Germinal center (tissue), 1 donor: ENCODE data around the gene RBM33.

Experiments used
- DNase-seq: peaks from one replicate; pipeline ENCODE4 v3.0.0; 2012; ENCODE audit warnings: mixed read lengths, low spot score

Gene RBM33

DNA sequence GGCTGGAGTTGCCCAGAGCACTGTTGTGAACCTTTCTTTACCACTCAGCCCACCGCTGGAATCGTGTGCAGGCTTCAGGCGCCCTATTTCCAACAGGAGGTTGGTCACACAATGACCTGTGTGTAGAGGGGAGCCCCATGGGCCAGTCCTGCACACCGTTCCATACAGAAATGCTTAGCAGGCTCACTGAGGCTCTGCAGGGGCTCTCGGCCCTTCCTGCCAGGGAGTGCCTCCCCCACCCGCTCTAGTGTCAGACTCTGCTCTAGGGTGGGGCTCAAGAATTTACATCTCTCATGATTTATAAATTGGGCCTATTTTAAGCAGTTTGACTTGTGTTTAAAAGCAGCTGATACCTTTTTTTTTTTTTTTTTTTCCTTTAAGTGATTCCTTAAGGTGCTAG lies 125.8 kb downstream of the RBM33 start:
- DNase-seq = no peak

GRCh38 chr7:155773531-155773930 lies 129.1 kb downstream of the RBM33 start:
- no peak for DNase-seq

DNA sequence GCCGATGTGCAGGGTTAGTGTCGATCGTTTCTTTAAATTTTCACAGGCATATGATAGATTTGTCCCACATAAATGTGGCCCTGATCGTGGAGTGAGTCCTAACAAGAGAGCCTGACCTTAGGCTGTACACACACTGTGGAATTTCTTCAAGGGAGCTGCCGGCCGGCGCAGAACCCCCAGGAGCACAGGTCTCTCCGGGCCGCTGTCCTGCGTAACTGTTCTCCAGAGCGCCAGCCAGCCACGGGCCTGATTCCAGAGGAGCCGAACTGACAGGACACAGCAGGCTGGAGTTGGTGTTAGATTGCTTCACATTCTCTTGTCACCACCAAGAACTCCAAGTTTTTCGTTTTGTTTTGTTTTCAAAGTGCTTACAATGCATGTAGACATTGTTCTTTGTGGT lies 130.5 kb downstream of the RBM33 start:
- no peak for DNase-seq

GRCh38 chr7:155775691-155776090 lies 131.2 kb downstream of the RBM33 start:
- DNase-seq = no peak

GRCh38 chr7:155776606-155777005 lies 132.1 kb downstream of the RBM33 start:
- no peak for DNase-seq

DNA sequence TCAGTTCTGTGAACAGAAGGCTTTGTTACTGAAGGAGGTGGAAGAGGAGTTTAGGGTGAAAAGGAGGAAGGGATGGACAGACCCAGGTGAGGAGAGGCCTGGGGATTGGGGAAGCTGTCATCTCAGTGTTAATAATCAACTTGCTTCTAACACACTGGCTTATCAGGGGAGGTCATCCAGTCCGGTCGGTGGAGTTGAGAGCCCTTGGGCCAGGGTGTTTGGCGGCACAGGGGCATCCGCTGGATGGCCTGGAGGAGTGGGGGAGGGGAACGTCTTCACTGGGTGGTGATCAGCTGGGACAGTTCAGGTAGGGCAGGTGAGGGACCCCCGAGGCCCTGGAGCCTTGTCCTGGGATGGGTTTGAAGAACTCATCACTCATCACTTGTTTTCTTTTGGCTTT lies 133.9 kb downstream of the RBM33 start:
- no peak for DNase-seq

- DNase-seq = no peak
Observed at GRCh38 chr7:155780884-155781283, 136.4 kb downstream of the RBM33 start.

DNA sequence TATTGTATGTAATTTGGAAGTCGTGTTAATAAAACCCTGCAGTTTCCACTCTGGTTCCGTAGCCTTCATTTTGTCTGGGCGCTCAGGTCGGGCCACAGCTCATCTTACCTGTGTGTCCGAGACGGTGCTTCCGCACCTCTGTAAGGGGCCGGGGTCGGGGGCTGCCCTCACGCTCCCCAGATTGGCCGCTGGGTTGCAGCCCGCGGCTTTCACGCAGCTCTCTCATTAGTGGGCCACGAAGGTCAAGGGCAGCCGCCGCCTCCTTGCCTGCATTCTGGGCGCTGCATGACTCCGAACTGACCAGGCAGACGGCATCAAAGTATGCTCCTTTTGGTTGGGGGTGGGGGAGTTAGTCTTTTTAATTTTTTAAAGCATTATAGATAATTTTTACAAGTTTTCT lies 137.0 kb downstream of the RBM33 start:
- no peak for DNase-seq

GRCh38 chr7:155782466-155782865 lies 138.0 kb downstream of the RBM33 start:
- no peak for DNase-seq

GRCh38 chr7:155785536-155785935 lies 141.1 kb downstream of the RBM33 start:
- no peak for DNase-seq

- no peak for DNase-seq
Observed at GRCh38 chr7:155786491-155786890, 142.0 kb downstream of the RBM33 start.

GRCh38 chr7:155787171-155787851 lies 142.8 kb downstream of the RBM33 start:
- DNase-seq = no peak

GRCh38 chr7:155788616-155789000 lies 144.1 kb downstream of the RBM33 start:
- DNase-seq = no peak

DNA sequence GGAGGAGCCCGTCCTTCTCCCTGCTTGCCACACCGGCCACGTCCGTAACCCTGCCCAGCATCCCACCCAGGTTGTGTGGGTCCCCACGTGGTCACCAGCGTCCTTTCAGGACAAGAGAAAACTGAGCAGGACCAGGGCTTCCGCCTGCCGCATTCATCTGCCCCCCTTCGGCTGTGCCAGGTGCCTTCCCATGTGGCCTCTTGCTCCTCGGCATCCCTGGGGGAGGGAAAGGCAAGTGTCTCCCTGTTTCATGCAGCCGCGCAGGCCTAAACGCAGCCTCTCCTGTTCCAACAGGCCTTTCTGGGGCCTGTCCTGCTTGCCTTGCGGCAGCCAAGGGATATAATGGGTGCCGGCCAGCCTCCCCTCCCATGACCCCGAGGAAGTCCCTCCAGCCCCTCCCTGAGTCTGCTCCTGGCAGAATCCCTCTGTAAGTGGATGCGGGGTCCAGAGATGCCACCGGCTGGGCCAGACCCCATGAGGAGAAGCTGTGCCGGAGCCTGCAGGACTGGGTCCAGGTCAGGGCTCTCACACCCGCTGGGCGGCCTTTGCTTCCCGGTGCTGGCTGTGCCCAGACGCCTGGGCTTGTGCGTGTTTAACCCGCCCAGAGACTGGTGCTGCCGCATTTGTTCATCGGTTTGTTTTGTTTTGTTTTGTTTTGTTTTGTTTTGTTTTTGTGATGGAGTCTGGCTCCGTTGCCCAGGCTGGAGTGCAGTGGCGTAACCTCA lies 144.7 kb downstream of the RBM33 start:
- DNase-seq = no peak

- DNase-seq = no peak
Observed at GRCh38 chr7:155790666-155791065, 146.2 kb downstream of the RBM33 start.

DNA sequence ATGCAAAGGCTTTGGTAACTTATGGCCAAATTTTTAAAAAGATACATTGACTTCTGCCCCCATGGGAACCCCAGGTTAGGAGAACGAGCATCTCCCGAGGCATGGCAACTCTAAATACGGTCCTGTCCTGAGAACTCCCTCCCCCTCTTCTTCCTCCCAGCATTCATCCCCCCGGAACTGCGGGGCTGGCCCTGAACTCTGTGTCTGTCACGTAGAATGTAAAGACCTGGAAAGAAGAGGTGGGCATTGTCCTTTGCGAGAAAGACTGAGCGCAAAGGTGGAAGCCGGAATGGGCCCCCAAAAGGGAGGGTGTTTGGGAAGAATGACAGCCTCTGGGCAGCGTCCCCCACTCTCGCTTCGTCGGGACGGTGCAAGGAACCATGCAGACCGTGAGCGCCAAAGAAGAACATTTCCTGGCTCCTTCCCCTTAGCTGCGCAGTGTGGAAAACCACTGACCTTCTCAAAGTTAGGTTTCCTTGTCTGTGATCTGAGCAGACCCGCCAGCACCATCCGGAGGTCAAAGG lies 146.8 kb downstream of the RBM33 start:
- DNase-seq = no peak

GRCh38 chr7:155791836-155792235 lies 147.4 kb downstream of the RBM33 start:
- no peak for DNase-seq

DNA sequence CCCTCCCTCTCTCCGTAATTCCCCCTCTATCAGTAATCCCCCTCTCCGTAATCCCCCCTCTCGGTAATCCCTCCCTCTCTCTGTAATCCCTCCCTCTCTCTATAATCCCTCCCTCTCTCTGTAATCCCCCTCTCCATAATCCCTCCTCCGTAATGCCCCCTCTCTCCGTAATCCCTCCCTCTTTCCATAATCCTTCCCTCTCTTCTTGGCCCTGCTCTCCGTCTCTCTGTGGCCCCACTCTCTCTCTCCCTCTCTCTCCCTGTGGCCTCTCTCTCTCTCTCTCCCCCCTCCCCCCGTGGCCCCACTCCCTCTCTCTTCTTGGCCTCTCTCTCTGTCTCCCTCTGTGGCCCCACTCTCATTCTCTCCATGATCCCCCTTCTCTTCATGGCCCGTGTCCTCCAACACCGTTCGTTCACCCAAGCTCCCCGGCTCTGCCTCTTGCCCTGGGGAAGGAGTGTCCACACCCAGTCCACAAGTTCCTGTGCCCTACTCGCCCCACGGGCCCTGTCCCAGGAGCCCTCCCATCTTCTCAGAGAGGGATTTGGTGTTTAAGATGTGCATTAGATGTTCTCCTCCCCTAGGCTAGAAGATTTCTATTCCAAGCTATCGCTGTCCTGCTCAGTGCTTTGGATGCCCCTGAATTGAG lies 148.0 kb downstream of the RBM33 start:
- DNase-seq = no peak

GRCh38 chr7:155792999-155793560 lies 148.6 kb downstream of the RBM33 start:
- no peak for DNase-seq

- DNase-seq = no peak
Observed at GRCh38 chr7:155793720-155794119, 149.3 kb downstream of the RBM33 start.

- no peak for DNase-seq
Observed at GRCh38 chr7:155794196-155794595, 149.7 kb downstream of the RBM33 start.

DNA sequence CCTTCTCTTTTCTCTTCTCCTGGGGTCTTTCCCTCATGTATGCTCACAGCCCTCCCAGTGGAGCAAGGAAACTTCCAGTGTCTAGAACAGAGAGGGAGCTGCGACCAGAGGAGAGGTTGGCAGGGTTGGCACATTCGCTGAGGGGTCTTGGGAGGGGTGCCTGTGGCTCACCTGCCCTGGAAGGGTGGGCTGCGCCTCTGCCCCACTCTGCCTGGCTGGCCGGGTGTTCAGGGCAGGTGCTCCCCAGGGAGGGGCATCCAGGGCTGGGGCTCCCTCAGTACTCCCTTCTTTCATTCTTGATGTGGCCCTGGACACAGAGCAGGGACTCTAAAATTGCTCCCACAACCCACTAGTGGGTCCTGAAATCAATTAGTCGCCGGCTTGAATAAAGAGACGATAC lies 150.9 kb downstream of the RBM33 start:
- no peak for DNase-seq

GRCh38 chr7:155795951-155796350 lies 151.5 kb downstream of the RBM33 start:
- no peak for DNase-seq
